Measurements from ENCODE around the gene TLE3.
A peak's percentile ranks its signal among the peaks of the same experiment; 100 is the strongest.
"Not testable (repeated sequence)": the region's sequence is repeated elsewhere in the genome, so short reads cannot be mapped to it uniquely, and the experiment has no call there.

The TLE3 gene

GRCh38 chr15:70097321-70098152 lies at the start of gene TLE3:
TLE3 (minus strand) TSS chr15:70097917; CDS start chr15:70096798, 1,119 bp downstream.
- peak; percentile 98 for DNase-seq

GRCh38 chr15:70147178-70147760 lies 49.6 kb upstream of the TLE3 start:
- DNase-seq = no peak

GRCh38 chr15:70146771-70147170 lies 49.1 kb upstream of the TLE3 start:
- DNase-seq = no peak

GRCh38 chr15:70146162-70146561 lies 48.4 kb upstream of the TLE3 start:
- DNase-seq = no peak

GRCh38 chr15:70145261-70145660 lies 47.5 kb upstream of the TLE3 start:
- no peak for DNase-seq

DNA sequence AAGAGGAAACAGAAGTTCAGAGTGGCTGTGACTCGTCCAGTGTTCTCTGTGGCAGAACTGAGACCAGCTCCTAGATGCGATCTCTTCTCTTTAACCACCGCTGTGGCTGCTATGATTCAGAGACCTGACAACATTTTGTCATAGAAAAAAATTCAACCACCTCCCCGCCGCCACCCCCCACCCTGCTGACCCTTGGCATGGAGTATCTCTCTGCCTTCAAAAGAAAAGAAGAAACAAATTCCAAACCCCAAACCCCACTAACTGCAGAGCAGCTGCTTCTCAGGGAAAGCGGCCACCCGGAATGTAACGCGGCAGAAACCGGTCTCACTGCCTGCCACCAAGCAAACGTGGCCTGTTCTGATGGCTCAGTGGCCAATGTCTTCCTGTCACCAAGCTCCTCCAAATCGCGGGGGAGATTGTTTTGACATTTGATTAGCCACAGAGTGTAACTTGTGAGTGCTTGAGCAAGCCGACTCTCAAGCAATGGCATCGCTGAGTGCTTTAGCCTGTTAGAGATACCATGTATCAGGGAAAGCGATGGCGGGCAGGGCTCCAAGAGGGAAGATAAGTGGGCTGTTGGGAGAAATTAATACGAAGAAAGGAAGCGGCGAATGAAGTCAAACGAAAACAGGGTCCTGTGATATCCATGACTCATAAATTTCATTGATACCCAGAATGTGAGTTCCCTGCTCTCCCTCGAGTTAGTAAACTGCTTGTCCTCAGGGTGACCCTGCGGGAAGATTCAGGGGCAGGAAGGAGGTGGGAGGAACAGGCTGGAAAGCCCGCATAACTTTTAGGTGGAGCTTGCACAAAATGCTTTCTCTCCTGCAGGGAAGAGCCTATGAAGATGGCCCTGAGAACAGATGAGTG lies 44.8 kb upstream of the TLE3 start:
- peak; percentile 22 for DNase-seq

DNA sequence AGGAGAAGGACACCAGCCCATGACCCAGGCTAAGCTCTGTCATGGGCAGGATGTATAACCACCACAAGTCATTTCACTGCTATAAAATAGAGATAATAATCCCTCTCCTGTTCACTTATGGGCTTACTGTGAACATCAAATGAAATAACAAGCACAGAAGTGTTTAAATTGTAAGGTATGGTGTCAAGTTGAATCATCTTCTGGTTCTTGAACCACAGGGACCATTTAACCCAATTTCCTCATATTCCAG lies 44.3 kb upstream of the TLE3 start:
- DNase-seq = no peak

- DNase-seq = no peak
Measured at GRCh38 chr15:70141376-70142071, 43.8 kb upstream of the TLE3 start.

DNA sequence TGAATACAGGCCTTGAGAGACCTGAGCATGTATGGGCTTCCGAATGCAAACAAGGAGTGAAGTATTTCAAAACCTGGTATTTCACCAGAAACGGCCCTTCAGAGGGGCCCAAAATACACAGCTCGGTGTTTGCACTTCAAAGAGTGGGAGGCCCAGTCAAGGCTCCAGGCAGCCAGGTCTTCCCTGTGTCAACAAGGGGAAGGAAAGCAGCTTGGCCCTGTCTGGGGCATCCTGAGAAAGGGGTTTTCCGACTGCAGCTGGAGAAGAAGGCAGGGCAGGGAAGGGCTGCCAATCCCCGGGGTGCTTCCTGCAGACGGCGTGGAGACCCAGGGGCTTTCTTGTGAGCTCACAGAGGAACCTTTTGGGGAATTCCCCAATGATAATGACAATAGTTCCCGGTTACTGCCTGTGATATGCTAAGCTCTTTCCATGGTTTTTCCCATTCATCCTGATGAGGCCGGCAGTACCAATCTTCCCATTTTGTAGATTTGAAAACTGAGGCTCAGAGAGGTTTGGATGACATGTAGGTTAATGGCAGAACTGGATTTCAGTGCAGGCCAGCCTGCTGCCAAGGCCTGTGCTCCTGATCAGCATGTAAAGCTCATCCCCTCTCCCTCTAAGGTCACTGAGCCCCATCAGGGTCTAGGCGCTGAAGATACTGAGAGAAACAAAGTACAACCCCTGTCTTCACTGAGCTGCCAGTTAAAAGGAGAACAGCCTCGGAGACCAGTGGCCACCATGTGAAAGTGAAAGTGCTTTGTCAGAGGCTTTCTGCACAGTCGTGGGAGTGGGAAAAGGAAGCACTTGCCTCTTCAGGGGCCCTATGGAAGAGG lies 43.0 kb upstream of the TLE3 start:
- no peak for DNase-seq

- DNase-seq = no peak
Measured at GRCh38 chr15:70140025-70140542, 42.4 kb upstream of the TLE3 start.

DNA sequence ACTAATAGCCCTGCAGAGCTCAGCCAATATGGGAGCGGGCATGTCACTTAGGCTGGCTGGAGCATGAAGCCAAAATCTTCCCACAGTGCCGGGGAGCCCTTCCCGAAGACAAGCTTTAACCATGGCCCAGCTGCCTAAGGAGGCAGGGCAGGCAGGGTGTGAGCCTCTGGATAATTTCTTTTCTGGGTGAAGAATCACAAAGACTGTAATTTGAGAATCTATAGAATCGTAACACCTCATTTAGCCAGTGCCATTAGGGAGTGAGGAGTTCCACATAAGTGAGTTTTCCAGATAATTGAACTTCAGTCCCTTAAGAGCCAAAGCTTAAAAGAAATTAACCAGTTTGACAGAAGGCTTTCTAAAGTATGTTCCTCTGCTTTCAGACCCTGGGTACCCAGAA lies 40.2 kb upstream of the TLE3 start:
- DNase-seq = no peak

DNA sequence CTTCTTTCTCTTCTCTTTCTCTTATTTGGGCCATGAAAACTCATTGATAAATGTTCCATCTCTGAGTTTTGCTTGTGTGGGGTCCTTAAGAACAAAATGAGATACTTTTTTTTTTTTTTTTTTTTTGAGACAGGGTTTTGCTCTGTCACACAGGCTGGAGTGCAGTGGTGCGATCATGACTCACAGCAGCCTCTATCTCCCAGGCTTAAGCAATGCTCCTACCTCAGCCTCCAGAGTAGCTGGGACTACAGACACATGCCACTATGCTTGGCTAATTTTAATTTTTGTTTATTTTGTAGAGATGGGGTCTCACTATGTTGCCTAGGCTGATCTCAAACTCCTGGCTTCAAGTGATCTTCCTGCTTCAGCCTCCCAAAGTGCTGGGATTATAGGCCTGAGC lies 39.3 kb upstream of the TLE3 start:
- DNase-seq = not testable (repeated sequence)

- DNase-seq = no peak
Measured at GRCh38 chr15:70133781-70134421, 36.2 kb upstream of the TLE3 start.

- DNase-seq = no peak
Measured at GRCh38 chr15:70133296-70133695, 35.6 kb upstream of the TLE3 start.

- DNase-seq = no peak
Measured at GRCh38 chr15:70132571-70132970, 34.9 kb upstream of the TLE3 start.

- no peak for DNase-seq
Measured at GRCh38 chr15:70132139-70132538, 34.4 kb upstream of the TLE3 start.

GRCh38 chr15:70128414-70129140 lies 30.9 kb upstream of the TLE3 start:
- no peak for DNase-seq

DNA sequence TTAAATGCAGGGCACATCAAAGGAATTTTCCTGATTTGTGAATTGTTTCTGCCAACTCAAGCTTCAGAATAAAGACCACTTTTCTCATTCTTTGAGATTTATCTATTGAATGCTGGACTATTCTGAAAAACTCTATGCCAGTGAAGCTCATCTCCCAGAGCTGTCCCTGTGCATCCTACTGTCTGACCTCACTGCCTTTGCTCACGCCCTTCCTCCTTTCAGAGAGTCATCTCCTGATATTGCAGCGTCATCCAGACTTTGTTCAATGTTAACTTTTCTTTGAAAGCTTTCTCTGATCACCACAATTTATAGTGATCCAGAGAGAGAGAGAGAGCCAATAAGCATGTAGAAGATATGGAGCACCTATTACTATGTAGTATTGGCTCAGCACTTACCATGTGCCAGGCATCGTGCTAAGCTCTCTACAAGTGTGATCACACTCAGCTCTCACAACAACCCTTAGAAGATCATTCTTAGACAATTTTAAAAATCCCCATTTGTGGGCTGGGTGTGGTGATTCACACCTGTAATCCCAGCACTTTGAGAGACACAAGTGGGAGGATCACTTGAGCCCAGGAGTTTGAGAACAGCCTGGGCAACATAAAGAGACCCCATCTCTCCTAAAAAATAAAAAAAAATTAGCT lies 30.2 kb upstream of the TLE3 start:
- DNase-seq = no peak

- DNase-seq = no peak
Measured at GRCh38 chr15:70127288-70127746, 29.6 kb upstream of the TLE3 start.

DNA sequence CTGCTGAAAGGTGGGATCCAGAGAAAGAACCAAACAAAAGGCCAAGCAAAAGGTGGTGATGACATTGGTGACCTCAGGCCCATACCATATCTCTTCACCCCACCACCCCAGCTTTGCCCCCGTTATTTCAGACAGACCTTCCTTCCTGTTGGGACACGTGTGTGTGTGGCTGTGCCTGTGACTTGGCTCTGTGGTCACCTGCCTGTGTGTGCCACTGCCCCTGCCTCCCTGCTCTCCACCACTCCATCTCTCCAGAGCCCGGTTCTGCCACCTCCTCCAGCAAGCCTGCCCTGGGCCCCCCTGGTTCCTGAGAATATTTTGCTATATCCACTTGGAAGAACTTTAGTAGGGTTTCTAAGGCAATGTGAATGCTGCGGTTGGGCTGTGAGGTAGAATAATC lies 28.6 kb upstream of the TLE3 start:
- DNase-seq = no peak
